Amniotic stem cell (primary cell): ENCODE results near the gene STAT4.

ENCODE experiments used
- DNase-seq: peaks from one replicate; lab custom pipeline; 2025; lab: John Stamatoyannopoulos, UW

The STAT4 gene, protein sequence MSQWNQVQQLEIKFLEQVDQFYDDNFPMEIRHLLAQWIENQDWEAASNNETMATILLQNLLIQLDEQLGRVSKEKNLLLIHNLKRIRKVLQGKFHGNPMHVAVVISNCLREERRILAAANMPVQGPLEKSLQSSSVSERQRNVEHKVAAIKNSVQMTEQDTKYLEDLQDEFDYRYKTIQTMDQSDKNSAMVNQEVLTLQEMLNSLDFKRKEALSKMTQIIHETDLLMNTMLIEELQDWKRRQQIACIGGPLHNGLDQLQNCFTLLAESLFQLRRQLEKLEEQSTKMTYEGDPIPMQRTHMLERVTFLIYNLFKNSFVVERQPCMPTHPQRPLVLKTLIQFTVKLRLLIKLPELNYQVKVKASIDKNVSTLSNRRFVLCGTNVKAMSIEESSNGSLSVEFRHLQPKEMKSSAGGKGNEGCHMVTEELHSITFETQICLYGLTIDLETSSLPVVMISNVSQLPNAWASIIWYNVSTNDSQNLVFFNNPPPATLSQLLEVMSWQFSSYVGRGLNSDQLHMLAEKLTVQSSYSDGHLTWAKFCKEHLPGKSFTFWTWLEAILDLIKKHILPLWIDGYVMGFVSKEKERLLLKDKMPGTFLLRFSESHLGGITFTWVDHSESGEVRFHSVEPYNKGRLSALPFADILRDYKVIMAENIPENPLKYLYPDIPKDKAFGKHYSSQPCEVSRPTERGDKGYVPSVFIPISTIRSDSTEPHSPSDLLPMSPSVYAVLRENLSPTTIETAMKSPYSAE

GRCh38 chr2:191150600-191151330 is at the start of gene STAT4:
Gene STAT4 (minus strand): TSS chr2:191150994. CDS start chr2:191148203, 2,791 bp downstream.
- no peak for DNase-seq

DNA sequence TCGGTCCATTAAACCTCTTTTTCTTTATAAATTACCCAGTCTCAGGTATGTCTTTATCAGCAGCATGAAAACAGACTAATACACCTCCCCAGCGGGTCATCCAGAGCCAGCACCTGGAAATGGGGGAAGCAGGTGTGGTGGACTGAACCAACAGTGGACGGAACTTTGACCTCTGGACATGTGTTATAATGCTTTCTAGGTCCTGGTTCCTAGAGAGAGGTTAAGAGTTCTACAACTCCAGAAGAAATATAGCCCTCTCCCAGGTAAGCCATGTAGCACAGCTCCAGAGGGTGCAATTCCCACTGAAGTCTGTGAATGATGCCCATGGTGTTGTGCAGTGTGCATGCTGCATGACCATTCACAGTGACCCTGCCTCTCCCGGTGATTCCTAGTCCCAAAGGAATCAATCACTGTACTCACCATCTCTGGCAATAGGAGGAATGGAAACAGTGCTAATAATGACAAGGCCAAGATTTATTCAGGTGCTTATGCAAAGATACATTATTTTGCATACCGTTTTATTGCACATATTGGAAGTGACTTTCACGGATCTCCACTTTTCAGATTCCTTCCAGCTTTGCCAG is 49.2 kb upstream of the STAT4 start:
- DNase-seq: no peak

DNA sequence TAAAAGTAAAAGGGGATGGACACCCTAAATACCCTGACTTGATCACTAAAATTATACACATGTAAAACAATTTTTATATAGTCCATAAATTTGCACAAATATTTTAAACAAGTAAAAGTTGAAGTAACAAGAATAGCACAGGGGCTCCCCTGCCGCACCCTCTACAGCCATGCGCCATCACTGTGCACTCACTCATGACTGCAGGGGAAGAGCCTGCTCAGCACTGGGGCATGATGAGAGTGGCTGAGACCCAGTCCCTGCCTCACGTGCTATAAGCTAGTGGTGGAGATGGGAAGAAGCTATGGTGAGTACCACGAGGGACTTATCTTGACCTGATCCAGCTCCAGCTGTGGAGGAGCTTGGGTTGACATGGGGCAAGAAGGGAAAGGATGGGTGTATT is 47.5 kb upstream of the STAT4 start:
- DNase-seq: no peak

DNA sequence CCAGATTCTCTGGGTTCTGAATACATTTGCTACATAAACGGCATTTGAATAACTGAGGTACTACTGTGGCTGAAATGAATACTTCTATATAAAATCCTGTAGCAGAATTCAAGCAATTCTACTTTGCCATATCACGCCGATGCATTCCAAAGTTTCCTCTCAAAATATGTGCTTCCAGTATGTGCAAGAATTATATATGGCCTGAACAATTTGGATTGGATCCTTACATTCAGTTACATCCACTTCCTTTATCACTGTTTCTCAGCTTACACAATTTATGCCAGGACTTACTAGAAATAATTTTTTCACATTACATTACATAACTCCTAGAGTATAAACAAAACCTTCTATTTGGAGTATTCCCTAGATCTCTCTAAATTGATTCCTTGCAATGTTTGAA is 46.3 kb upstream of the STAT4 start:
- no peak for DNase-seq

GRCh38 chr2:191195021-191195420 is 44.2 kb upstream of the STAT4 start:
- no peak for DNase-seq

GRCh38 chr2:191190861-191191552 is 40.2 kb upstream of the STAT4 start:
- no peak for DNase-seq

GRCh38 chr2:191190435-191190834 is 39.6 kb upstream of the STAT4 start:
- no peak for DNase-seq

- DNase-seq: no peak
Observed at GRCh38 chr2:191189112-191189635, 38.4 kb upstream of the STAT4 start.

DNA sequence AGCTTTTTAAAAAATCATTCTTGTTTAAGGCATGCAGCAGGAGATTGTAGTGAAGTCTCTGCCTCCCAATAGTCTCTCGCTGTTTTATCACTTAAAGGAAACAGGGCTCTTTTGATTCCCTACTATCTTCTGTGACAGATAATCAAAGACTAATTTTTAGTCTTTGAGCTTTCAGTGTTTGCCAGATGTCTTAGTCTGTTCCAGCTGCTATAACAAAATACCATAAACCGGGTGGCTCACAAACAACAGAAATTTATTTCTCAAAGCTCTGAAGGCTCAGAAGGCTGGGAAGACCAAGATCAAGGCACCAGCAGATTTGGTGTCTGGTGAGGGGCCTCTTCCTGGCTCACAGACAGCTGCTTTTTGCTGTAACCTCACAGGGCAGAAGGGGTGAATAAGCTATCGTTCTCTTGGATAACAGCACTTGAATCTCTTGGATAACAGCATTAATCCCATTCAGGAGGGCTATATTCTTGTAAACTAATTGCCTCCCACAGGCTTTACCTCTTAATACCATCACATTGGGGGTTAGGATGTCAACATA is 37.8 kb upstream of the STAT4 start:
- no peak for DNase-seq

GRCh38 chr2:191187105-191187829 is 36.5 kb upstream of the STAT4 start:
- no peak for DNase-seq

DNA sequence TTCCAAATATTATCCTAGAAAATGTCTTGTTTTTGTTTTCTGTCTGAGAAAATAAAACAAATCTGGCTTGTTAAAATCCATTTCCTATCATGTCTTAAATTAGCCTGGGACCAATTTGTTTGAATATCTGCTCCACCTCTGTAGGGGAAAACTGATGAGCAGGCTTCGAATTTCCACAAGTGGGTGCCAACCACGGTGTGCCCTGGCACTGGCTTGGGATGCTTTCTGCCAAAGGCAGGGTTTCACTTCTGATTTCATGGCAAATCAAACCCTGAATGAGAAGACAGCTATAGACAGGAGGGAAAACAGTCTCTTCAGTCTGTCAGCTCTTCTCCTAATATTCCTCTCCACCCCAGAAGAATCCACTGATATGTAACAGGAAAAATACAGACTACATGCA is 33.7 kb upstream of the STAT4 start:
- no peak for DNase-seq

DNA sequence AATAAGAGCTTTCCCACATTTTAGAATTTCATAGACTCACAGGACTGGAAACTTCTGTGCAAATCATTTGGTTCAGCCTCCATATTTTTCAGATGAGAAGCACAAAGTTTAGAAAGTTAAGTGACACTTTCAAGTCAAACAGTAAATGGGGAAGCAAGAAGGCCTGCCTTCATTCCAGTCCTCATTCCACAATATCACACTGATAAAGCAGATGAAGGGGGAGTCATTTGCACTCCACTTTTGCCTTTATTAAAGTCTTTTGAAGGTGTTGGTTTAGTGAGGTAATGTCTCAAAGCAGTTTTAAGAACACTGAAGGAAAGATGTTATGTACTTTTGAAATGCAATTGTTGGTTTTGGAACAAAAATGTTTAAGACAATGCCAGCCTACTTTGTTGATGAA is 32.7 kb upstream of the STAT4 start:
- DNase-seq: no peak

DNA sequence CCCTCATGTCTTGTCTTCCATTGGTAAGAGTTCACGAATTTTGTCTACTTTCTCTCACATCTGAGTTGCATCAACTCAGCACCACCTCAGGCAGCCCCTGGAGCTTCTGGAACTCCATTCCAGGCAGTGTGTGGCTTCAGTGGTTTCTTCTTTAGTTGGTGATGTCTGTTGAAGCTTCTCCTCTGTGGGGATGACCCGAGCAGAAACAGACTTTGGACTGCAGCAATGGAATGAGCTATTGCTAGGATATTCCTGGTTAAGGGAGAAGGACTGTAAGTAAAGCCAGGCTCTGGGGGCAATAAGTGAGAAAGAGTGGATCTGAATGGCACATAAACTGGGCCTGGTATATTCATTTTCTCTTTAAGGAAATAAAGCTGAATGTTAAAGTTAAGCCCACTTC is 32.3 kb upstream of the STAT4 start:
- no peak for DNase-seq

- DNase-seq: no peak
Observed at GRCh38 chr2:191180713-191181112, 29.9 kb upstream of the STAT4 start.

DNA sequence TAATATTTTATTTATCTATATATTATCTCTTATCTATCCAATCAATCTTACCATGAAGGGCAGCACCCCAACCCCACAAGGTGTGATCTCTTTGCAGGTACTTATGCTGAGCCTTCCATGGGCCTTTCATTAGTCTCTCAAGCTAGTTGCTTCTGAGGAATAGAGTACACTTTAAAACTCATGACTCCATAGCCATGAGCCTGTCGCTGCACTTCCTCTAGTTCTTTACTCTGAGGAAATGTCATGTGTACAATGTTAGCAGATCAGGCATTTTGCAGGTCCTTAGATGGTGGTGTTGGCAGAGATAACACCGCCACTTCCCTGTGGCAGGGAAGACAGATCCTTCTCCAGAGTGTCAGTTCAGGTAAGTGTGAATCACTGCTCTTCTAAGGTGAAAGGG is 29.5 kb upstream of the STAT4 start:
- no peak for DNase-seq

DNA sequence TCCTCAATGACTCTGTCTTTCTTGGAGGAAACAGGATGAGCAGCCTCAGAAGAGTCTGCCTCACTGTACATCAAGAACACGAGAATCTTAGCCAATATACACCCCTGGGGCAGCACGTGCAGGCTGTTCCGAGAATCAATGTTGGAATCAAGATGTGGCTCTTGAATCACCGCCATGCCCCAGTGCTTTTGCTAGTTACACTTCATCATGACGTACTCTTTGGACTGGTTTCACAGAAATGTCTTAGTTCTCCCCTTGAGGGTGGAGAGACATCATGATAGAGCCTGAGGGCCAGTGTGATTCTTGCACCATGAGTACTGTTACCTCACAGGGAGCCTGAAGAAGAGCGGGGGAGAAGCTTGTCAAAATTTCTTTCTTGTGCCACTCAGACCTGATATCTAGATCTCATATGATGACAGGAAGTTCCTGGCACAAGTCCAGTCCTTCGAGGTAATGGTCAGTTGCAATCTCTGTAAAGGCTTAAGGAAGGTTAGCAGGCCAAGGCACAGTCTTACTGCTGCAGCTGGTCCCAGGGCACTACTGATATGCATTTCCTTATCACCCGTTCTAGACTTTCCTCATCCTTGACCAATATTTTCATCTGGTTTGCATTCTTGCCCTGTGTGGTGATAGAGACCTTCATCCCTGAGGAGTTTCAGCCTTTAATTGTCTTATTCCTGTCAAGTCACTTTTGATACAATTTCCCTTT is 28.2 kb upstream of the STAT4 start:
- no peak for DNase-seq

- no peak for DNase-seq
Observed at GRCh38 chr2:191177751-191178736, 27.2 kb upstream of the STAT4 start.

- DNase-seq: no peak
Observed at GRCh38 chr2:191176801-191177438, 26.1 kb upstream of the STAT4 start.
